Measurements from ENCODE around the gene ADAMTS17.

GRCh38 chr15:99956022-99956775 lies 385.6 kb downstream of the ADAMTS17 start:
- TF ChIP-seq CTCF (IDR thresholded peaks at IDR 0.05) (no peak), POLR2A (IDR thresholded peaks at IDR 0.05) (no peak)

Data from heart left ventricle (tissue), 13 donors.